Mammary epithelial cell (primary cell): Measurements from ENCODE around the gene WDR72.

Experiments
- EZH2 ChIP-seq: IDR thresholded peaks from 2 replicates; pipeline ENCODE4 v1.6.1; 2012; ENCODE audit warnings: low read length, inconsistent platforms, borderline replicate concordance
- TF ChIP-seq, protein P1 (sequence below), 2 donors: IDR thresholded peaks in 1 of 2; conservative IDR thresholded peaks in 1 of 2; 2 replicates each; pipeline ENCODE4 v1.5.1; 2011 to 2012; ENCODE audit warnings: inconsistent platforms in 2 of 2, low read length in 2 of 2, mild to moderate bottlenecking in 2 of 2, control low read depth in 1 of 2, low read depth in 1 of 2; ENCODE audit not compliant: insufficient read depth in 1 of 2; ENCODE audit errors: extremely low read depth in 1 of 2

DNA sequence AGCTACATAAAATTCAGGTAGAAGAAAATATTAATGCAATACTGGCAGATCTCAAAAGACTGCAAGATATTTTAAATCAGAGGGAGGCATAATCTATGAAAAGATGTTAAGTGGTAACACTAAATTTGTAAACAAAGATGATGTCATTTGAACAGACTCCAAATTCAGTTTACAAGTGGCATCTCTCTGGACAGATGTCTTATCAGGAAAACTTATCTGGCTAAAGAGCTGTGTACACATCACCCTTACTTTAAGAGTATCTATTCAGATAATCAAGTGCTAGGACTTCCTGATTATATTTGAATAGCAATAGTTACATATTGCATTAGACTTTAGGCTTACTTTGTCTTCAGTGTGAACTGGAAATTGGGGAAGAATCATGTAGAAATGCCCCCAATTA lies 231.5 kb downstream of the WDR72 start:
- TF ChIP-seq, protein P1, sequence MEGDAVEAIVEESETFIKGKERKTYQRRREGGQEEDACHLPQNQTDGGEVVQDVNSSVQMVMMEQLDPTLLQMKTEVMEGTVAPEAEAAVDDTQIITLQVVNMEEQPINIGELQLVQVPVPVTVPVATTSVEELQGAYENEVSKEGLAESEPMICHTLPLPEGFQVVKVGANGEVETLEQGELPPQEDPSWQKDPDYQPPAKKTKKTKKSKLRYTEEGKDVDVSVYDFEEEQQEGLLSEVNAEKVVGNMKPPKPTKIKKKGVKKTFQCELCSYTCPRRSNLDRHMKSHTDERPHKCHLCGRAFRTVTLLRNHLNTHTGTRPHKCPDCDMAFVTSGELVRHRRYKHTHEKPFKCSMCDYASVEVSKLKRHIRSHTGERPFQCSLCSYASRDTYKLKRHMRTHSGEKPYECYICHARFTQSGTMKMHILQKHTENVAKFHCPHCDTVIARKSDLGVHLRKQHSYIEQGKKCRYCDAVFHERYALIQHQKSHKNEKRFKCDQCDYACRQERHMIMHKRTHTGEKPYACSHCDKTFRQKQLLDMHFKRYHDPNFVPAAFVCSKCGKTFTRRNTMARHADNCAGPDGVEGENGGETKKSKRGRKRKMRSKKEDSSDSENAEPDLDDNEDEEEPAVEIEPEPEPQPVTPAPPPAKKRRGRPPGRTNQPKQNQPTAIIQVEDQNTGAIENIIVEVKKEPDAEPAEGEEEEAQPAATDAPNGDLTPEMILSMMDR (conservative IDR thresholded peaks at IDR 0.05 in 1 of 2, IDR thresholded peaks at IDR 0.05 in 1 of 2; ENCODE audit: extremely low read depth in 1 of 2, insufficient read depth in 1 of 2, low read depth in 1 of 2, low read length in 2 of 2): no peak
- no peak for TF ChIP-seq EZH2
